Cardiac fibroblast (primary cell): ENCODE data around the gene USP47.

Experiments
- DNase-seq, 2 donors: peaks; one replicate each; pipeline versions ENCODE4 v3.0.0 to v3.0.0-alpha.2; 2010; ENCODE audit warnings: low read depth in 2 of 2
- H3K4me3 ChIP-seq, 2 donors: replicated peaks in 1 of 2; 1 replicate in 1 of 2; 2 replicates in 1 of 2; pipeline ENCODE4 v1.5.1; 2011; ENCODE audit warnings: low read depth in 2 of 2, low read length in 2 of 2, mild to moderate bottlenecking in 2 of 2, moderate library complexity in 1 of 2
- CTCF ChIP-seq: IDR thresholded peaks from one replicate; pipeline ENCODE4 v1.5.1; 2011; ENCODE audit warnings: low read depth, mild to moderate bottlenecking, low read length, inconsistent platforms

The USP47 gene

DNA sequence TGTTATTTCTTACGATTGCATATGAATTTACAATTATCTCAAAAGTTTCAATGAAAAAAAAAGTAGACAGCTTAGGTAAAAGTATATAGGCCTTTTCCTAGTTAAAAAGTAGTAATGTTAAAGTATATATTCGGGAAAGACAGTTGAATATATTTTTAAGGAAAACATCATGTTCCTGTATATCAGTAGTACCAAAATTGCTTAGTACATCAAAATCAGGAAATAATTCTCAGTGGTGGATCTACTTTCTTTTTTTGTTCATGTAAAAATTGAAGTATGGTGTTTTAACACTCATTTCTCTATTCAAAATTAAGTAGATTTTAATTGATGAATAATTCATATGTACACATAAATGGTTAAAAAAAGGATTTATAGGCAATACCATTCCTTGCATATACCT is 73.9 kb downstream of the USP47 start:
- no peak for DNase-seq
- no peak for TF ChIP-seq CTCF
- no peak overlapping the region for H3K4me3 ChIP-seq

DNA sequence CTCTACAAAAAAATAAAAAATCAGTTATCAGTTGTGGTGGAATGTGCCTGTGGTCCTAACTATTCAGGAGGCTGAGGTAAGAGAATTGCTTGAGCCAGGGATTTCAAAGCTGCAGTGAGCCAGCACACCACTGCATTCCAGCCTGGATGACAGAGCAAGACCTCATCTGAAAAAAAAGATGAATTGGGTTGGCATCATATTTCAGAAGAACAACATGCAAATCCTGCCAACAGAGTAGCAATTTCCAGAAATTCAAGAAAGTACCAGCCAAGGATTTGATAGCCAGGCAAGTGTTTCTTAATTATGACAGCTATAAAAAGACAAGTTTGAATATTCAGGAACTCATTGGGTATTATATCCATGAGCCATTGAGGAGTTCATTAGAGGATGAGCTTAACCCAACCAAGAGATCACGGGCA is 75.2 kb downstream of the USP47 start:
- no peak overlapping the region for H3K4me3 ChIP-seq
- DNase-seq = peak; percentile 87 to 89
- TF ChIP-seq CTCF = no peak

GRCh38 chr11:11923828-11924227 is 82.1 kb downstream of the USP47 start:
- no peak for TF ChIP-seq CTCF
- H3K4me3 ChIP-seq = no peak overlapping the region
- DNase-seq = no peak

DNA sequence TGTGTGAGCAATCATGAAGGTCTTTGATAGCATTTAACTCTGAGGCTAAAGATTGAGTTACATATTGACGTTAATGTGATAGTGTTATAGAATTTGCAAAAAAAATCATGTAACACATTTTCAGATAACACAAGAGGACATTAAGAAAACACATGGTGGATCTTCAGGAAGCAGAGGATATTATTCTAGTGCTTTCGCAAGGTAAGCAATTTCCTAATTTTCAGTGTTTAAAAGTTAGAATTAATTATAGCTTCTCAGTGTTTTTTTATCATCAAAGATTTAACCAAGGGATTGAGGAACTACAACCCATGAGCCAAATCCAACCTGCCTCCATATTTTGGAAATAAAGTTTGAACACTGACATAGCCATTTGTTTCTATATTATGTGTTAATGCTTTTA is 88.1 kb downstream of the USP47 start:
- no peak for TF ChIP-seq CTCF
- DNase-seq = no peak
- H3K4me3 ChIP-seq = no peak overlapping the region

DNA sequence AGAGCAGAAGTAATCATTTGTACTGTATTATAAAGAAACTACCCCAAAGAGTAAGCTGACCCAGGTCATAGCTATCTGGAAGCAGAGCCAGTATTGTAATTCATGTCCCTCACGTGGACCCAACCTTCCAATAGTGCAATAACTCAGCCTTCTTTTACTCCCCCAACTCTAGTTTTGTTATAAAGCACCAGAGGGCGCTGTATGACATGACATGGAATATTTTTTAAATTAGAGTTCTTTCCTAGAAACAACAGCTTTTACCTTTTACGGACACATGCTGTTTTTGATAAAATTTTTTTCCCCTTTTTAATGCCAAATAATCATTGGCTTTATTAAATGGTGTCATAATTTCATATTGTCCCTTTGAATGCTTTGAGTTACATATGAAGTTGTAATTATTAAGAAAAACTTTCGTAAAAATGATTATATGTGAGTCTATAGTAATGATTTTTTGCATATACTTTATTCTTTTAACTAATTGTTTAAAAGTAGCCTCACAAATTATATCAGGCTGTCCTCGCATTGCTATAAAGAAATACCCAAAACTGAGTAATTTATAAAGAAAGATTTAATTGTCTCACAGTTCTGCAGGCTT is 89.8 kb downstream of the USP47 start:
- peak; percentile 83 to 87 for DNase-seq
- peak; percentile 67 for TF ChIP-seq CTCF
- no peak overlapping the region for H3K4me3 ChIP-seq

- no peak overlapping the region for H3K4me3 ChIP-seq
- peak in 1 of 2 donors; percentile 26 for DNase-seq
- no peak for TF ChIP-seq CTCF
These were observed 93.8 kb downstream of the USP47 start for GRCh38 chr11:11935536-11935935.

DNA sequence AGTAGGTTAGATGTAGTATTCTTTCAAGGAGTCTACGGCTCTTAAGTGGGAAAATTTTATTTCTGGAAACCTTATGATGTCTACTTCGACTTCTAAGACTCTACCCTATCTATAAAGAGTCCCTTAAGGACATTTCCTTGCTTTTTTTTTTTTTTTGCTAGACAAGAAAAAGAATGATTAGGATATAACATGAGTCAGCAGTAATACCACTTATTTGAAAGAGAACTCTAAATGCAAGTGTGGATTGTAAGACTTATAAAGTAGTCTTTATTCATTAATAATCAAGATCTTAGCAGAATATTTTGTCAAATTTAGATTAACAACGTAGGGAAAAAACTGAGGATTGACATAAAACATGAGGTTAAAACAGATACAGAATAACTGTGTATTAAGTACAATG is 95.7 kb downstream of the USP47 start:
- DNase-seq = peak in 1 of 2 donors; percentile 11
- no peak overlapping the region for H3K4me3 ChIP-seq
- TF ChIP-seq CTCF = no peak
